ENCODE measurements around the gene NT5E. TPM values are rescaled to one million over a fixed set of nuclear protein-coding genes. Genes with fewer than 3 reads are reported as not detected.

The NT5E gene
- total RNA-seq, 1 experiment from 2014 or later = 15.8 TPM

GRCh38 chr6:85429346-85429745, 20.5 kb upstream of the NT5E start:
- no TSS peak for BruUV-seq (replicated peaks)
- Histone ChIP-seq H3K4me2 (ENCODE audit: low read length) (no peak overlapping the region), H3K4me3 (ENCODE audit: low read length) (no peak overlapping the region), H2AFZ (ENCODE audit: low read length) (no peak overlapping the region), H3F3A (ENCODE audit: low read length, unreplicated experiment) (no peaks in the 10 kb centered on the region), H3K9me2 (replicated peaks; ENCODE audit: low read length) (no peaks in the 10 kb centered on the region), H4K20me1 (ENCODE audit: low read length) (no peaks in the 10 kb centered on the region), H3K9me3 (ENCODE audit: low read length) (no peaks in the 10 kb centered on the region), H3K9ac (ENCODE audit: low read length) (no peak overlapping the region), H3K36me3 (ENCODE audit: low read depth, low read length) (no peaks in the 10 kb centered on the region), H3K79me2 (ENCODE audit: low read length) (no peaks in the 10 kb centered on the region), H3K27me3 (ENCODE audit: low read length) (no peaks in the 10 kb centered on the region), H3K27ac (ENCODE audit: low read length) (no peak overlapping the region), H3K4me1 (ENCODE audit: insufficient read depth, low read length) (no peaks in the 10 kb centered on the region)
- TF ChIP-seq CTCF (conservative IDR thresholded peaks at IDR 0.05; ENCODE audit: low read depth, low read length) (no peak), EZH2 (IDR thresholded peaks at IDR 0.05; ENCODE audit: low read length, unreplicated experiment) (no peak), EZH2phosphoT487 (IDR thresholded peaks at IDR 0.05; ENCODE audit: borderline replicate concordance, low read length) (no peak)
- intact Hi-C loops (cut with micrococcal nuclease) = no loop called here
- CTCF ChIA-PET = no interaction called here
- POLR2A ChIA-PET (ENCODE audit: unreplicated experiment) = no interaction called here
- ATAC-seq (no peak), DNase-seq (no peak)

DNA sequence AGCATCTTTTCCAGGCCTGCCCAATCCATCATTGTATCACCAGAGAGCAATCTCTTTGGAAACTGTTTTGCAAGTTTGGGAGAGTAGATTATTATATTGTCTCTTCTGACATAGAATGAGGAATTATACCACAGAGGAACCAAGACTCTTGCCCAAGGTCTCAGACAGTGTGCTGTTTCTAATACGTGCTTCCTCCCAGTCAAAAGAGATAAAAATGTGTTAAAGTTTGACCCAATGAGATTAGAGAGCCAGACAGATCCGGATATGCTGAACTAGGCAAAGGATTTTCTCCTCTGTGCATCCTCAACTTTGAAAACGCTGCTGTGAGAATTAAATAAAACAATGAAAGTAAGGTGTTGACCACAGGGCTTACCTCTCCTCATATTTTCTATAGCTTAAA, 18.6 kb upstream of the NT5E start:
- ChIA-PET POLR2A (ENCODE audit: unreplicated experiment) (no interaction called here), CTCF (no interaction called here)
- ATAC-seq (no peak), DNase-seq (no peak)
- H3K9me3 ChIP-seq (ENCODE audit: low read length) = no peaks in the 10 kb centered on the region
- no peak overlapping the region for H3K4me2 ChIP-seq (ENCODE audit: low read length)
- no TSS peak for BruUV-seq (replicated peaks)
- no peak overlapping the region for H3K9ac ChIP-seq (ENCODE audit: low read length)
- H3K36me3 ChIP-seq (ENCODE audit: low read depth, low read length) = no peaks in the 10 kb centered on the region
- H2AFZ ChIP-seq (ENCODE audit: low read length) = no peak overlapping the region
- no peaks in the 10 kb centered on the region for H3F3A ChIP-seq (ENCODE audit: low read length, unreplicated experiment)
- no peaks in the 10 kb centered on the region for H3K9me2 ChIP-seq (replicated peaks; ENCODE audit: low read length)
- intact Hi-C loops (cut with micrococcal nuclease) = no loop called here
- H4K20me1 ChIP-seq (ENCODE audit: low read length) = no peaks in the 10 kb centered on the region
- TF ChIP-seq CTCF (conservative IDR thresholded peaks at IDR 0.05; ENCODE audit: low read depth, low read length) (no peak), EZH2phosphoT487 (IDR thresholded peaks at IDR 0.05; ENCODE audit: borderline replicate concordance, low read length) (no peak), EZH2 (IDR thresholded peaks at IDR 0.05; ENCODE audit: low read length, unreplicated experiment) (no peak)
- H3K27me3 ChIP-seq (ENCODE audit: low read length) = no peaks in the 10 kb centered on the region
- H3K27ac ChIP-seq (ENCODE audit: low read length) = no peak overlapping the region
- no peaks in the 10 kb centered on the region for H3K4me1 ChIP-seq (ENCODE audit: insufficient read depth, low read length)
- no peaks in the 10 kb centered on the region for H3K79me2 ChIP-seq (ENCODE audit: low read length)
- no peak overlapping the region for H3K4me3 ChIP-seq (ENCODE audit: low read length)

DNA sequence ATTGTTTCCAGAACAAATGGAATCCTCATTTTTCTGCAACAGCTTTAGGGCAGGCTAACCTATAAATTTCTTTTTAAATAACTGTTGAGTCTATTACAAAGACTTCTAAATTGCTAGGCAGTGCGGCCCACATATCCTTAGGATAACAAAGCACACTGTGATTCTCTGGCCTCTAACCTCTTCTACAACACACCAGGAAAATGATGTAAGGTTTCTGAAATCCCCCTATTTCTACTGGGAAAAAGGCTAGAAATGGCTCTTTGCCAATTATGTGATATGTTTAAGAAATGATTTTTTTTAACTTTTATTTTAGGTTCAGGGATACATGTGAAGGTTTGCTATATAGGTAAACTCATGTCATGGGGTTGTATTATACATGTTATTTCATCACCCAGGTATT, 17.3 kb upstream of the NT5E start:
- no peak overlapping the region for H2AFZ ChIP-seq (ENCODE audit: low read length)
- no peaks in the 10 kb centered on the region for H3K79me2 ChIP-seq (ENCODE audit: low read length)
- H3K9me3 ChIP-seq (ENCODE audit: low read length) = no peaks in the 10 kb centered on the region
- no peaks in the 10 kb centered on the region for H4K20me1 ChIP-seq (ENCODE audit: low read length)
- no peaks in the 10 kb centered on the region for H3F3A ChIP-seq (ENCODE audit: low read length, unreplicated experiment)
- H3K27me3 ChIP-seq (ENCODE audit: low read length) = no peaks in the 10 kb centered on the region
- ChIA-PET CTCF (no interaction called here), POLR2A (ENCODE audit: unreplicated experiment) (no interaction called here)
- H3K36me3 ChIP-seq (ENCODE audit: low read depth, low read length) = no peaks in the 10 kb centered on the region
- TF ChIP-seq CTCF (conservative IDR thresholded peaks at IDR 0.05; ENCODE audit: low read depth, low read length) = no peak
- TF ChIP-seq EZH2 (IDR thresholded peaks at IDR 0.05; ENCODE audit: low read length, unreplicated experiment) = no peak
- no peak for TF ChIP-seq EZH2phosphoT487 (IDR thresholded peaks at IDR 0.05; ENCODE audit: borderline replicate concordance, low read length)
- H3K4me3 ChIP-seq (ENCODE audit: low read length) = no peak overlapping the region
- no peaks in the 10 kb centered on the region for H3K4me1 ChIP-seq (ENCODE audit: insufficient read depth, low read length)
- no peak overlapping the region for H3K4me2 ChIP-seq (ENCODE audit: low read length)
- intact Hi-C loops (cut with micrococcal nuclease) = no loop called here
- BruUV-seq (replicated peaks) = no TSS peak
- ATAC-seq = no peak
- H3K9me2 ChIP-seq (replicated peaks; ENCODE audit: low read length) = no peaks in the 10 kb centered on the region
- H3K27ac ChIP-seq (ENCODE audit: low read length) = no peak overlapping the region
- H3K9ac ChIP-seq (ENCODE audit: low read length) = no peak overlapping the region
- no peak for DNase-seq
